ENCODE results near the gene NAALAD2. TPM values are rescaled to one million over a fixed set of nuclear protein-coding genes. Genes with fewer than 3 reads are reported as not detected.
"Not testable (repeated sequence)": the region's sequence is repeated elsewhere in the genome, so short reads cannot be mapped to it uniquely, and the experiment has no call there.

The NAALAD2 gene
- polyA plus RNA-seq, 3 donors = not detected

- H3K27me3 Mint-ChIP-seq (ENCODE audit: low read depth in 3 of 3); H3K9me3 ChIP-seq (replicated peaks in 1 of 2; ENCODE audit: control insufficient read depth in 1 of 2, insufficient read depth in 1 of 2, low read length in 2 of 2); H3K36me3 Mint-ChIP-seq; H3K4me3 ChIP-seq (replicated peaks in 1 of 3; ENCODE audit: low read depth in 2 of 3, low read length in 3 of 3); H3K9ac ChIP-seq (ENCODE audit: insufficient read depth, low read length, poor library complexity, severe bottlenecking); H3K36me3 ChIP-seq (replicated peaks in 1 of 2; ENCODE audit: control insufficient read depth in 1 of 2, insufficient read depth in 2 of 2, low read length in 2 of 2); H2AFZ ChIP-seq (ENCODE audit: insufficient read depth, low read depth, low read length, poor library complexity, severe bottlenecking); H3K9me3 Mint-ChIP-seq; H3K27ac ChIP-seq (ENCODE audit: low read depth in 1 of 2, low read length in 2 of 2); H3K4me1 ChIP-seq (ENCODE audit: control insufficient read depth in 1 of 2, insufficient read depth in 2 of 2, low read length in 2 of 2); H3K4me3 Mint-ChIP-seq; H4K20me1 ChIP-seq (ENCODE audit: insufficient read depth, low read length); H3K79me2 ChIP-seq (ENCODE audit: insufficient read depth, low read length); H3K4me1 Mint-ChIP-seq; DNase-seq; H3K27ac Mint-ChIP-seq; intact Hi-C loops (cut with micrococcal nuclease); H3K4me2 ChIP-seq (replicated peaks; ENCODE audit: extremely low read depth, low read length, poor library complexity, severe bottlenecking); H3K27me3 ChIP-seq (ENCODE audit: control insufficient read depth in 2 of 2, insufficient read depth in 2 of 2, low read length in 2 of 2): not testable (repeated sequence)
- WGBS (ENCODE audit: insufficient coverage) = 84% methylated on average over 4 of the region's 4 CpGs
These were observed 36.2 kb upstream of the NAALAD2 start for GRCh38 chr11:90098261-90098660.

- Histone ChIP-seq H3K4me1 (ENCODE audit: control insufficient read depth in 1 of 2, insufficient read depth in 2 of 2, low read length in 2 of 2) (no peaks in the 10 kb centered on the region), H3K27ac (ENCODE audit: low read depth in 1 of 2, low read length in 2 of 2) (no peak overlapping the region), H4K20me1 (ENCODE audit: insufficient read depth, low read length) (no peaks in the 10 kb centered on the region), H3K9me3 (replicated peaks in 1 of 2; ENCODE audit: control insufficient read depth in 1 of 2, insufficient read depth in 1 of 2, low read length in 2 of 2) (no peaks in the 10 kb centered on the region), H3K4me2 (replicated peaks; ENCODE audit: extremely low read depth, low read length, poor library complexity, severe bottlenecking) (no peak overlapping the region), H3K36me3 (replicated peaks in 1 of 2; ENCODE audit: control insufficient read depth in 1 of 2, insufficient read depth in 2 of 2, low read length in 2 of 2) (no peaks in the 10 kb centered on the region), H3K79me2 (ENCODE audit: insufficient read depth, low read length) (no peaks in the 10 kb centered on the region), H3K27me3 (ENCODE audit: control insufficient read depth in 2 of 2, insufficient read depth in 2 of 2, low read length in 2 of 2) (no peaks in the 10 kb centered on the region), H3K9ac (ENCODE audit: insufficient read depth, low read length, poor library complexity, severe bottlenecking) (no peak overlapping the region), H3K4me3 (replicated peaks in 1 of 3; ENCODE audit: low read depth in 2 of 3, low read length in 3 of 3) (no peak overlapping the region), H2AFZ (ENCODE audit: insufficient read depth, low read depth, low read length, poor library complexity, severe bottlenecking) (no peak overlapping the region)
- no peaks in the 10 kb centered on the region for H3K4me1 Mint-ChIP-seq
- TF ChIP-seq CTCF (IDR thresholded peaks at IDR 0.05) = no peak
- H3K36me3 Mint-ChIP-seq = no peaks in the 10 kb centered on the region
- no peak overlapping the region for H3K4me3 Mint-ChIP-seq
- no CpG with 5 or more reads among the region's 3 CpGs for WGBS (ENCODE audit: insufficient coverage)
- no peak overlapping the region for H3K27ac Mint-ChIP-seq
- no peaks in the 10 kb centered on the region for H3K27me3 Mint-ChIP-seq (ENCODE audit: low read depth in 3 of 3)
- intact Hi-C loops (cut with micrococcal nuclease) = no loop called here
- no peak for DNase-seq
- peaks cover 0 to 2% (median 0%) of the 10 kb centered on the region in 7 donors for H3K9me3 Mint-ChIP-seq
These were observed 34.0 kb upstream of the NAALAD2 start for GRCh38 chr11:90100431-90100830.
